GM10847 (cell line): Measurements from ENCODE around the gene ARL8B.

Experiments
- POLR2A ChIP-seq: IDR thresholded peaks from 2 replicates; pipeline ENCODE4 v1.6.1; 2011; ENCODE audit not compliant: insufficient read length; ENCODE audit errors: extremely low read depth

ARL8B gene

GRCh38 chr3:5138214-5138981 lies 16.3 kb downstream of the ARL8B start:
- no peak for TF ChIP-seq POLR2A

- TF ChIP-seq POLR2A: no peak
Measured at GRCh38 chr3:5140230-5140621, 18.1 kb downstream of the ARL8B start.

GRCh38 chr3:5140839-5141238 lies 18.7 kb downstream of the ARL8B start:
- TF ChIP-seq POLR2A: no peak

GRCh38 chr3:5141760-5142159 lies 19.7 kb downstream of the ARL8B start:
- TF ChIP-seq POLR2A: no peak

- TF ChIP-seq POLR2A: no peak
Measured at GRCh38 chr3:5143464-5143863, 21.4 kb downstream of the ARL8B start.

GRCh38 chr3:5144316-5144994 lies 22.4 kb downstream of the ARL8B start:
- TF ChIP-seq POLR2A: no peak

GRCh38 chr3:5145120-5145519 lies 23.0 kb downstream of the ARL8B start:
- no peak for TF ChIP-seq POLR2A

- no peak for TF ChIP-seq POLR2A
Measured at GRCh38 chr3:5149306-5149880, 27.3 kb downstream of the ARL8B start.

GRCh38 chr3:5151586-5151985 lies 29.5 kb downstream of the ARL8B start:
- no peak for TF ChIP-seq POLR2A

GRCh38 chr3:5153074-5153473 lies 31.0 kb downstream of the ARL8B start:
- TF ChIP-seq POLR2A: no peak

GRCh38 chr3:5155241-5155640 lies 33.1 kb downstream of the ARL8B start:
- TF ChIP-seq POLR2A: no peak

- TF ChIP-seq POLR2A: no peak
Measured at GRCh38 chr3:5160321-5160720, 38.2 kb downstream of the ARL8B start.

GRCh38 chr3:5160940-5161858 lies 39.1 kb downstream of the ARL8B start:
- no peak for TF ChIP-seq POLR2A

GRCh38 chr3:5162102-5162501 lies 40.0 kb downstream of the ARL8B start:
- TF ChIP-seq POLR2A: no peak

GRCh38 chr3:5165698-5166097 lies 43.6 kb downstream of the ARL8B start:
- TF ChIP-seq POLR2A: no peak
